Measurements from ENCODE around the gene WDR31. TPM values are rescaled to one million over a fixed set of nuclear protein-coding genes. Genes with fewer than 3 reads are reported as not detected.

The WDR31 gene
- total and polyA plus RNA-seq, 2 of the 4 experiments (the other 2 are of a cell fraction) = 0.29 to 0.36 TPM

DNA sequence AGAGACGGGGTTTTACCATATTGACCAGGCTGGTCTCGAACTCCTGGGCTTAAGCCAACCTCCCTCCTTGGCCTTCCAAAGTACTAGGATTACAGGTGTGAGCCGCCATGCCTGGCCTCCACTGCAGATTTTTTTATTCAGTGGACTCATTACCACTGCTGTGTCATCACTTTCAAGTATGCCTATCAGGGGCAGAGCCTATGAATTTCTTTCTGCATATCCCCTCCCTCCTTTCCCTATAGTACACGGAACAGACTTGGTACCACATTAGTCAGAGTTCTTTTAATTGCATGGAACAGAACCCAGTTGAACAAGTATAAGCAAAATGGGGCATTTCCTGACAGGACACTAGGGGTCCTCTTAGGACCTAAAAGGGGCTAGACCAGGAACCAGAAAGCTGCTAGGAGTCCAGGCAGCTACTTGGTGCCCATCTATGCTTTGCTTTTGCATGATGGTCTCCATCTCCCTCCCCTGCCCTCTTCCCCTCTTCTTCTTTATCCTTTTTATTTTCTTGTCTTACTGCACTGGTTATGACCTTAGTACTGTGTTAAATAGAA is 15.0 kb upstream of the WDR31 start:
- no peak overlapping the region for H3K14ac ChIP-seq (replicated peaks; ENCODE audit: low read depth, low read length)
- ChIA-PET POLR2A (ENCODE audit: unreplicated experiment) (no interaction called here), CTCF (no interaction called here)
- no peak overlapping the region for H3K9ac ChIP-seq (ENCODE audit: low read depth, low read length)
- no peak overlapping the region for H3K18ac ChIP-seq (ENCODE audit: low read depth, low read length)
- no peak overlapping the region for H2BK120ac ChIP-seq (ENCODE audit: low read depth, low read length)
- no peak overlapping the region for H2BK15ac ChIP-seq (ENCODE audit: low read depth, low read length)
- peaks cover 3% of the 10 kb centered on the region; the same call in 1 of the 2 replicates for H3K9me1 ChIP-seq (ENCODE audit: insufficient read depth, low read length)
- BruUV-seq (replicated peaks) = no TSS peak
- no peak overlapping the region for H2AK5ac ChIP-seq (ENCODE audit: low read depth, low read length)
- no peak overlapping the region for H4K91ac ChIP-seq (ENCODE audit: insufficient read depth, low read depth, low read length)
- 0 out of 2 replicates have a peak, but pooled peaks have one; percentile 5 for TF ChIP-seq MAFK (IDR thresholded peaks at IDR 0.05; ENCODE audit: low read depth, low read length)
- no peak for TF ChIP-seq CHD1 (IDR thresholded peaks at IDR 0.05; ENCODE audit: low read depth, low read length)
- TF ChIP-seq, protein P1, sequence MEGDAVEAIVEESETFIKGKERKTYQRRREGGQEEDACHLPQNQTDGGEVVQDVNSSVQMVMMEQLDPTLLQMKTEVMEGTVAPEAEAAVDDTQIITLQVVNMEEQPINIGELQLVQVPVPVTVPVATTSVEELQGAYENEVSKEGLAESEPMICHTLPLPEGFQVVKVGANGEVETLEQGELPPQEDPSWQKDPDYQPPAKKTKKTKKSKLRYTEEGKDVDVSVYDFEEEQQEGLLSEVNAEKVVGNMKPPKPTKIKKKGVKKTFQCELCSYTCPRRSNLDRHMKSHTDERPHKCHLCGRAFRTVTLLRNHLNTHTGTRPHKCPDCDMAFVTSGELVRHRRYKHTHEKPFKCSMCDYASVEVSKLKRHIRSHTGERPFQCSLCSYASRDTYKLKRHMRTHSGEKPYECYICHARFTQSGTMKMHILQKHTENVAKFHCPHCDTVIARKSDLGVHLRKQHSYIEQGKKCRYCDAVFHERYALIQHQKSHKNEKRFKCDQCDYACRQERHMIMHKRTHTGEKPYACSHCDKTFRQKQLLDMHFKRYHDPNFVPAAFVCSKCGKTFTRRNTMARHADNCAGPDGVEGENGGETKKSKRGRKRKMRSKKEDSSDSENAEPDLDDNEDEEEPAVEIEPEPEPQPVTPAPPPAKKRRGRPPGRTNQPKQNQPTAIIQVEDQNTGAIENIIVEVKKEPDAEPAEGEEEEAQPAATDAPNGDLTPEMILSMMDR (conservative IDR thresholded peaks at IDR 0.05; ENCODE audit: low read depth, low read length) = peak; percentile 30; the same call in 1 of the 2 replicates
- peak; percentile 24; the same call in 1 of the 2 replicates for TF ChIP-seq RAD21 (IDR thresholded peaks at IDR 0.05; ENCODE audit: low read length)
- H3K36me3 ChIP-seq (ENCODE audit: control insufficient read depth, insufficient read depth, low read length) = no peaks in the 10 kb centered on the region
- no peak overlapping the region for H3K56ac ChIP-seq (ENCODE audit: extremely low read depth, insufficient read depth, low read length)
- H3K23ac ChIP-seq (ENCODE audit: low read depth, low read length) = no peak overlapping the region
- peaks cover 69% of the 10 kb centered on the region for H3K27me3 ChIP-seq (ENCODE audit: control insufficient read depth, insufficient read depth, low read length)
- H3K79me1 ChIP-seq (ENCODE audit: low read depth in 1 of 2, low read length in 2 of 2) = no peaks in the 10 kb centered on the region
- dilution Hi-C loops (cut with HindIII; ENCODE audit: low sequenced_read_pairs, unreplicated experiment) = no loop called here
- no peak overlapping the region for H4K8ac ChIP-seq (ENCODE audit: low read depth in 2 of 2, low read length in 2 of 2)
- no peak overlapping the region for H3K4me3 ChIP-seq (ENCODE audit: insufficient read depth, low read depth, low read length)
- no peaks in the 10 kb centered on the region for H4K20me1 ChIP-seq (ENCODE audit: insufficient read depth, low read length)
- no peak overlapping the region for H2AFZ ChIP-seq (replicated peaks; ENCODE audit: low read length, poor library complexity)
- no peak overlapping the region for H3K4ac ChIP-seq (ENCODE audit: low read depth, low read length)
- intact Hi-C loops (cut with micrococcal nuclease) = loop anchor here (1.0 kb wide), 1 partner anchor 52 kb away; no protein-coding TSS in a partner anchor
- H2BK20ac ChIP-seq (ENCODE audit: low read depth, low read length) = no peak overlapping the region
- no peak overlapping the region for H2AK9ac ChIP-seq (replicated peaks; ENCODE audit: low read depth, low read length, poor library complexity)
- WGBS, 2 experiments (ENCODE audit: extremely low coverage in 2 of 2, insufficient read length in 1 of 2) = no CpG with 5 or more reads among the region's 4 CpGs
- no peak overlapping the region for H2BK5ac ChIP-seq (ENCODE audit: low read depth, low read length, poor library complexity, severe bottlenecking)
- ATAC-seq (ENCODE audit: low read depth) (no peak; the same call in 1 of the 2 replicates), DNase-seq (peak; percentile 12)
- in situ Hi-C loops (cut with MboI; ENCODE audit: low sequenced_read_pairs) = no loop called here
- H3K9me3 ChIP-seq (ENCODE audit: control insufficient read depth, insufficient read depth, low read length) = no peaks in the 10 kb centered on the region
- H4K5ac ChIP-seq (ENCODE audit: low read depth, low read length) = no peak overlapping the region
- H3K27ac ChIP-seq (ENCODE audit: insufficient read depth, low read length) = no peak overlapping the region
- H3K4me2 ChIP-seq (ENCODE audit: low read depth, low read length) = no peak overlapping the region
- H3K4me1 ChIP-seq (ENCODE audit: control insufficient read depth, insufficient read depth, low read length) = no peaks in the 10 kb centered on the region

Measured in IMR-90 (cell line).